AML-193 (cell line): Measurements from ENCODE around the gene ISX.

Source experiments
- DNase-seq, 2 experiments: peaks; one replicate each; lab custom pipeline; 2025; lab: John Stamatoyannopoulos, UW

The ISX gene

GRCh38 chr22:35113341-35113740 is 47.4 kb downstream of the ISX start:
- no peak for DNase-seq

- no peak for DNase-seq
Observed at GRCh38 chr22:35114131-35114980, 48.4 kb downstream of the ISX start.

GRCh38 chr22:35115515-35115914 is 49.6 kb downstream of the ISX start:
- no peak for DNase-seq

- no peak for DNase-seq
Observed at GRCh38 chr22:35116269-35116668, 50.3 kb downstream of the ISX start.

- no peak for DNase-seq
Observed at GRCh38 chr22:35116817-35117216, 50.9 kb downstream of the ISX start.

DNA sequence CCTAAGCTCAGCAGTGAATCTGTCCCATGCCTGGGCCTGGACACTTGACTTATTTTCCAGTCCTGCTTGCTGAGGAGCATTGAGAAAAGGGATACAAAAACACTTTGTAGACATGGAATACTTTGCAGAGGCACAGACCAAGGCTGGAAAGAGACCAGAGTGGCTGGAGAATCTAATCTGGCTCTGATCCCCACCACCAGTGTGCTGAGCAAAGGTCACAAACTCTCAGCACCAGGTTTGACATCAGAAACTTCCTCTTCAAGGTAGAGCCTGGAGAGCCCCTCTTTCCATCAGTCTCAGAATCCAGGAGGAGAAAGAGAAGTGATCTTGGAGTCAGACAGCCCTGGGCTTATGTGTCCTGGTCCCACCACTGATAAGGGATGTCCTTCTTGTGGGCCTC is 53.5 kb downstream of the ISX start:
- DNase-seq = no peak

DNA sequence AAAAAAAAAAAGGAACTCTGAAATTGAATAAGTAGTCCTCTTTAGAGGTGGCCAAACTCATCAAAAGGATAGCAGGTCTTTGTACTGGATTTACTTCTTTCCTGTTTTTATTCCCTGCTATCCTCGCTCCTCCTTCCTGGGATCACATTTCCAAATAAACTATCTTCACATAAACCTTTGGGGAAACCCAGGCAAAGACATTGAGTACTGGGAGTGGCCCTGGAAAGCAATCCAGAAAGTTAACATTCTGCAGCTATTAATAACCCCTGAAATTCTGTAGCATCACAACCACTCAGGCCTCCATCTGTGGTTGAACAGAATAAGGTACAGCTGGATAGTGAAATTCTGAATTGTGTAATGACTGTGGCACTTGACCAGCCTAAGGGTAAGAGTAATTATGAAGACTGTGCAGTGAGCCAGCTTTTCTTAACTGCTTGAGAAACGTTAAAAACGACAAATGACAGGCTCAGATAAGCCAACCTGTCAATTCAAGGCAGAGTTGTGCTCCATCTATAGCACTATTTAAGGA is 58.8 kb downstream of the ISX start:
- no peak for DNase-seq

- no peak for DNase-seq
Observed at GRCh38 chr22:35126993-35127392, 61.0 kb downstream of the ISX start.

DNA sequence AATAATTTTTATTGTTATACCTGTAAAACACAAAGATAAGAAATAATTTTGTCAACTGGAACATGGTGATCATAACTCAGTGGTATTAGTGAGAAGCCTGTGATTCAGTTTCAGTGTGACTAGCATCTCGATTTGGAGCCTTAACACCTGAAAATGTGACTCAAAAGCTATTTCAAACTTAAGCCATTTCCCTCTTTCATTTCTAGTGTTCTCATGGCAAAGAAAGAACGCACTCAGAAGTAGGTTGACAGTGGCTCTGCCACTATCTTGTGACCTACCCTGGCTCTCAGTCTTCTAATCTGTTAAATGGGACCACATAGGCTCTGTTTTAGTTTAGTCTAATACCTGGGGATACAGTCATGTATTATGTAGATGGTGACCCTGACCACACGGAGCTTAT is 62.7 kb downstream of the ISX start:
- DNase-seq = no peak

DNA sequence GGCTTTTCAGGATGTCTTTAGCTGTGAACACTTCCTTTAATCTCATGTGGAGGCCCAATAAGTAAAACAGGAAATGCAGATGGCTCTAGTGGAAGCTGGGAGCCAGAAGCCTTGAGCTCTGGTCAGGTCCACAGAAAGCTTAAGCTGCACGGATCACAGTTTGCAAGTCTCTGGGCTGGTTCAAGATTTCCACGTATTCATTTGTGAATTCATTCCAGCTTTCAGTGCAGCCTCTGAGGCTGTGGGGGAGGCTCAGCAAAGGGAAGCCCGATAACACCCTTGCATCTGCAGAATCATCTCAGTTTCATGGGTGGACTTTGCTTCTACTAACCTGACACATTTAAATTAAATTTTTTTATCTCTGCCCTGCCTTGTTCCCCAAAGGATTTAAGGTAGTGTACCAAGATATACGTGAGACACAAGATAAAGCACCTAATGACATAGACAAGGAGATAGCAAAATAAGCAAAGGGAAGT is 65.6 kb downstream of the ISX start:
- DNase-seq = no peak

DNA sequence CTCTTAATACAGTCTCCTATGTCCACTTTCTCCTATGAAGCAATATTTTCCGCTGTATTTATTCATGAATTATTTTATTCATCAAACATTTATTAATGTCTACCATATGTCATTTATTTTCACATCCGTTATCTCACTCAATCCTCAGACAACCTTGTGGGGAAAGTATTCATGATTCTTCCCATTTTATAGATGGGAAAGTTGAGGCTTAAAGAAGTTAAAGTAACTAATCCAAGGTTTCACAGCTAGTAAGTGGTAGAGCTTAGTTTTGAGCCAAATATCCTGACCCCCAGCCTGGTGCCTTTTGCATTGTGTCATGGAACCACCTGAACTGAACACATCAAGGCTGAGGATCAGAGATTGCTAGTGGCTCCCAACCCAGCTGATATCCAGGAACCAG is 66.6 kb downstream of the ISX start:
- DNase-seq = no peak

DNA sequence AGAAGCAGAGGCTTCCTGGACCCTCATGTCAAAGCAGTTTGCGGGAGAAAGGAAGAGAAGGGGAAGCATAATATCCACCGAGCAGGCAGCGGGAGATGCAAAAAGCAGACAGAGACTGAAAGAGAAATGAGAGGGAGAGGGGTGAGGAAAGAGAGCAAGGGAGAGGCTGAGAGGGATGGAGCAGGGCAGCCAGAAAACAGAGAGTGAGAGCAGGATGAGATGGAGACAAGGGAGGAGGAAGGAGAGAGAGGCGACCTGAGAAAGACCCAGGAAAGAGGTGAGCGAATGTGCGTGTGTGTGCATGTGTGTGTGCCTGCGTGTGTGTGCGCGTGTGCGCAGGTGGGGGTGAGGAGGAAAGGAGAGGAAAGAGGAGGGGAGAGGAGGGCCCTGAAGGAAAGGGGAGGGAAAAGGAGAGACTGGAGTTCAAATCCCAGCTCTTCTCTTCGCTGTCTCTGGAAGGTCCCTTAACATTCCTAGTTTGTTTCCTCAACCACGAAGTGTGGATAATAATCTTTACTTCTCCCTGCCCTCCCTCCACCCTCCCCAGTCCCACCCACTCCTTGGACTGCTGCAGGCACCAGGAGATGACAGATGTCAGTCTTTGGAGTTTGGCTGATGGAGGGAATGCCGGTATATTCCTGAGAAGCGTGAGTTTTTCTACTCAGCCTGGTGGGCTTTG is 67.9 kb downstream of the ISX start:
- DNase-seq = no peak

- DNase-seq = no peak
Observed at GRCh38 chr22:35134637-35135036, 68.7 kb downstream of the ISX start.

GRCh38 chr22:35135165-35135564 is 69.2 kb downstream of the ISX start:
- no peak for DNase-seq
